Measurements from ENCODE around the gene SNAP25. TPM values are rescaled to one million over a fixed set of nuclear protein-coding genes. Genes with fewer than 3 reads are reported as not detected.

The SNAP25 gene
- polyA plus RNA-seq, 12 donors: 2.8 to 11.7 (median 5.9) TPM; not detected in 1

- no peak for DNase-seq
Observed at GRCh38 chr20:10213526-10213925, 5.1 kb upstream of the SNAP25 start.

- DNase-seq: no peak
Observed at GRCh38 chr20:10216146-10216791, 2.4 kb upstream of the SNAP25 start.

- peak; percentile 22 for DNase-seq
Observed at GRCh38 chr20:10217721-10218410, 764 bp upstream of the SNAP25 start.

- peak; percentile 82 for DNase-seq
Observed at GRCh38 chr20:10219452-10219791, 792 bp downstream of the SNAP25 start.

GRCh38 chr20:10219993-10220750, 1.5 kb downstream of the SNAP25 start:
- no peak for DNase-seq

- no peak for DNase-seq
Observed at GRCh38 chr20:10221021-10221420, 2.4 kb downstream of the SNAP25 start.

GRCh38 chr20:10225439-10226060, 6.9 kb downstream of the SNAP25 start:
- no peak for DNase-seq

GRCh38 chr20:10228330-10228729, 9.7 kb downstream of the SNAP25 start:
- no peak for DNase-seq

GRCh38 chr20:10231290-10231689, 12.7 kb downstream of the SNAP25 start:
- DNase-seq: no peak

GRCh38 chr20:10236540-10237533, 18.2 kb downstream of the SNAP25 start:
- no peak for DNase-seq

GRCh38 chr20:10239954-10240353, 21.3 kb downstream of the SNAP25 start:
- no peak for DNase-seq

GRCh38 chr20:10240655-10241054, 22.0 kb downstream of the SNAP25 start:
- no peak for DNase-seq

- DNase-seq: no peak
Observed at GRCh38 chr20:10242166-10242565, 23.5 kb downstream of the SNAP25 start.

- no peak for DNase-seq
Observed at GRCh38 chr20:10247440-10247839, 28.8 kb downstream of the SNAP25 start.

- no peak for DNase-seq
Observed at GRCh38 chr20:10249048-10249770, 30.6 kb downstream of the SNAP25 start.

- no peak for DNase-seq
Observed at GRCh38 chr20:10249822-10250221, 31.2 kb downstream of the SNAP25 start.

- no peak for DNase-seq
Observed at GRCh38 chr20:10250902-10251301, 32.3 kb downstream of the SNAP25 start.

- no peak for DNase-seq
Observed at GRCh38 chr20:10253780-10254179, 35.1 kb downstream of the SNAP25 start.

GRCh38 chr20:10255846-10256245, 37.2 kb downstream of the SNAP25 start:
- DNase-seq: no peak

GRCh38 chr20:10259166-10259565, 40.5 kb downstream of the SNAP25 start:
- no peak for DNase-seq

- DNase-seq: no peak
Observed at GRCh38 chr20:10260316-10260715, 41.7 kb downstream of the SNAP25 start.

All from muscle of arm (tissue), 12 donors.